Gastrocnemius medialis (tissue), 4 donors: ENCODE measurements around the gene GABBR2. TPM values are rescaled to one million over a fixed set of nuclear protein-coding genes. Genes with fewer than 3 reads are reported as not detected.

ENCODE experiments used
- ATAC-seq, 2 donors: fragments of 150-250 bp; one replicate each; pipeline ENCODE4 v1.9.1; 2016
- DNase-seq, 2 donors: peaks; one replicate each; pipeline ENCODE4 v3.0.0-alpha.2; 2019
- H3K27ac ChIP-seq, 4 donors: fragments of 200-600 bp; sonication (generic); 1 replicate in 1 of 4; 2 replicates in 3 of 4; pipeline ENCODE4 v1.5.1; 2016 to 2018; ENCODE audit warnings: mild to moderate bottlenecking in 2 of 4, moderate library complexity in 1 of 4
- H3K27me3 ChIP-seq, 3 donors: fragments of 200-600 bp; sonication (generic) in 2 of 3; 1 replicate in 1 of 3; 2 replicates in 2 of 3; pipeline versions ENCODE4 v1.5.1 to v1.6.0; 2016 to 2019; ENCODE audit warnings: mild to moderate bottlenecking in 1 of 3, moderate library complexity in 1 of 3
- H3K36me3 ChIP-seq, 2 donors: fragments of 200-600 bp; sonication (generic) in 1 of 2; one replicate each; pipeline ENCODE4 v1.5.1; 2017 to 2018
- H3K4me1 ChIP-seq, 2 donors: fragments of 200-600 bp; sonication (generic) in 1 of 2; one replicate each; pipeline ENCODE4 v1.5.1; 2016 to 2017; ENCODE audit warnings: mild to moderate bottlenecking in 2 of 2
- H3K4me3 ChIP-seq, 4 donors: fragments of 200-600 bp; sonication (generic) in 3 of 4; 1 replicate in 1 of 4; 2 replicates in 3 of 4; pipeline ENCODE4 v1.5.1; 2016 to 2019; ENCODE audit warnings: mild to moderate bottlenecking in 2 of 4
- H3K9me3 ChIP-seq, 3 donors: fragments of 200-600 bp; sonication (generic) in 2 of 3; 1 replicate in 1 of 3; 2 replicates in 2 of 3; pipeline ENCODE4 v1.5.1; 2016 to 2019
- POLR2A ChIP-seq, 2 donors: fragments of 450-650 bp; IDR thresholded peaks; one replicate each; pipeline ENCODE4 v1.6.1; 2017; ENCODE audit warnings: antibody characterized with exemption in 2 of 2, mild to moderate bottlenecking in 2 of 2, moderate library complexity in 2 of 2
- in situ Hi-C, 4 donors: fragments of 200-750 bp; cut with MboI; loops; one replicate each; pipeline versions ENCODE4 v1.15.0 to v1.8.0; 2017; ENCODE audit warnings: low sequenced_read_pairs in 4 of 4
- intact Hi-C: fragments of 100-400 bp; cut with DNase I; formaldehyde crosslinking; loops from one replicate; pipeline ENCODE4 v1.15.1; 2023; ENCODE audit warnings: low total_unique reads
- total RNA-seq, 4 donors: library from RNA; depleted of rRNA; stranded (reverse); fragments of >200 nt; gene quantifications; one replicate each; pipeline versions ENCODE4 v1.1.0 to v1.2.3, GENCODE V29; 2016
- TF ChIP-seq, protein P1 (sequence below), 5 experiments: fragments of 450-650 bp in 3 of 5; fragments of 200-600 bp in 2 of 5; sonication (generic) in 2 of 5; IDR thresholded peaks in 4 of 5; conservative IDR thresholded peaks in 1 of 5; 1 replicate in 4 of 5; 2 replicates in 1 of 5; pipeline ENCODE4 v1.5.1; 2016 to 2019; ENCODE audit warnings: antibody characterized with exemption in 5 of 5, mild to moderate bottlenecking in 3 of 5, moderate library complexity in 3 of 5

GABBR2 gene
- total RNA-seq, 4 donors from 2014 or later: 0.46 to 0.80 TPM; not detected in 2

DNA sequence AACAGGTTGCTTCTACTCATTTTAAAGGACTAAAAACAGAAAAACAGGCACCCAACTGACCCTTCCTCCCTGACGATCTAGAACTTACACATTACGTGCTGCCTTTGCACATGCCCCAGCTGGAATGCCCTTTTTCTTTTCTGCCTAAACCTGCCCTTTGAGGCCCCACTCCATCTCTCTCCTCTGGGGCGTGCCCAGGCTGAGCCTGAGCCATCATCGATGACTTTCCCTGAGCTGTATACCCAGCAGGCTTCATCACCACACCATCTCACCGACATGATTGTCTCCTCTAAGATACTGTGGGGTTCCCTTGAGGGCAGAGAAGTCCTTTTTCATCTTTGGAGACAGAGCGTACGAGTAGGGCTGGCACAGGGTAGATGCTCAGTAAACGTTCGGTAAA is 24.1 kb upstream of the GABBR2 start:
- in situ Hi-C loops: no loop called here
- ATAC-seq (no peak), DNase-seq (no peak)
- H3K27me3 ChIP-seq: no peaks in the 10 kb centered on the region
- H3K36me3 ChIP-seq: peaks cover 0 to 23% of the 10 kb centered on the region in 2 donors
- H3K9me3 ChIP-seq: no peaks in the 10 kb centered on the region
- H3K27ac ChIP-seq: no peak overlapping the region
- TF ChIP-seq, protein P1, sequence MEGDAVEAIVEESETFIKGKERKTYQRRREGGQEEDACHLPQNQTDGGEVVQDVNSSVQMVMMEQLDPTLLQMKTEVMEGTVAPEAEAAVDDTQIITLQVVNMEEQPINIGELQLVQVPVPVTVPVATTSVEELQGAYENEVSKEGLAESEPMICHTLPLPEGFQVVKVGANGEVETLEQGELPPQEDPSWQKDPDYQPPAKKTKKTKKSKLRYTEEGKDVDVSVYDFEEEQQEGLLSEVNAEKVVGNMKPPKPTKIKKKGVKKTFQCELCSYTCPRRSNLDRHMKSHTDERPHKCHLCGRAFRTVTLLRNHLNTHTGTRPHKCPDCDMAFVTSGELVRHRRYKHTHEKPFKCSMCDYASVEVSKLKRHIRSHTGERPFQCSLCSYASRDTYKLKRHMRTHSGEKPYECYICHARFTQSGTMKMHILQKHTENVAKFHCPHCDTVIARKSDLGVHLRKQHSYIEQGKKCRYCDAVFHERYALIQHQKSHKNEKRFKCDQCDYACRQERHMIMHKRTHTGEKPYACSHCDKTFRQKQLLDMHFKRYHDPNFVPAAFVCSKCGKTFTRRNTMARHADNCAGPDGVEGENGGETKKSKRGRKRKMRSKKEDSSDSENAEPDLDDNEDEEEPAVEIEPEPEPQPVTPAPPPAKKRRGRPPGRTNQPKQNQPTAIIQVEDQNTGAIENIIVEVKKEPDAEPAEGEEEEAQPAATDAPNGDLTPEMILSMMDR (IDR thresholded peaks at IDR 0.05 in 4 of 5, conservative IDR thresholded peaks at IDR 0.05 in 1 of 5): no peak
- TF ChIP-seq POLR2A (IDR thresholded peaks at IDR 0.05): no peak
- intact Hi-C loops: no loop called here
- H3K4me3 ChIP-seq: no peak overlapping the region
- H3K4me1 ChIP-seq: no peaks in the 10 kb centered on the region

DNA sequence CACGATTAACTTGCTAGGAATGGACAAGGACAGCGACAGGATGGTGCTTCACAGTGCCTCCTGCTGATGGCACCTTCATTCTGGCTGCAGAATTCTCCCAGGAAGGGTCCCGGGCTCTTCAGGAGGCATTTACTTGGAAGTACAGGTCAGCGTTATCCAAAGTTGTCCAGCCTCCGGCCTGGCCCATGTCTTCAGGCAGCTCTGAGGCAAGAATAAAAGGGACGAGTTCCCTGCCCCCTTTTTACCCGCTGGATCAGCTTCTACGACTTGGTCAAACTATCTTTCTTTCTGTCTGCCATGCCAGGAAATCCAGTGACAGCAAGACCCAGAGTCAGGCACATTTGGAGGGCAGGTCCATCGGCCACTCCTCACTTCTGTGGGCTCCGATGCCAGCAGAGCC is 23.4 kb upstream of the GABBR2 start:
- no peak overlapping the region for H3K4me3 ChIP-seq
- H3K27ac ChIP-seq: no peak overlapping the region
- TF ChIP-seq, protein P1 (IDR thresholded peaks at IDR 0.05 in 4 of 5, conservative IDR thresholded peaks at IDR 0.05 in 1 of 5): no peak
- TF ChIP-seq POLR2A (IDR thresholded peaks at IDR 0.05): no peak
- intact Hi-C loops: no loop called here
- H3K27me3 ChIP-seq: no peaks in the 10 kb centered on the region
- H3K9me3 ChIP-seq: no peaks in the 10 kb centered on the region
- H3K36me3 ChIP-seq: peaks cover 0 to 23% of the 10 kb centered on the region in 2 donors
- ATAC-seq (no peak), DNase-seq (no peak)
- no peaks in the 10 kb centered on the region for H3K4me1 ChIP-seq
- in situ Hi-C loops: no loop called here

GRCh38 chr9:98730871-98731270 is 22.1 kb upstream of the GABBR2 start:
- ATAC-seq (no peak), DNase-seq (no peak)
- TF ChIP-seq, protein P1 (IDR thresholded peaks at IDR 0.05 in 4 of 5, conservative IDR thresholded peaks at IDR 0.05 in 1 of 5): no peak
- TF ChIP-seq POLR2A (IDR thresholded peaks at IDR 0.05): no peak
- Histone ChIP-seq H3K4me3 (no peak overlapping the region), H3K27me3 (peaks cover 0 to 4% (median 0%) of the 10 kb centered on the region in 3 donors), H3K36me3 (peaks cover 0 to 16% of the 10 kb centered on the region in 2 donors), H3K9me3 (no peaks in the 10 kb centered on the region), H3K4me1 (no peaks in the 10 kb centered on the region), H3K27ac (no peak overlapping the region)
- intact Hi-C loops: no loop called here
- in situ Hi-C loops: no loop called here

GRCh38 chr9:98728500-98728899 is 19.8 kb upstream of the GABBR2 start:
- H3K4me3 ChIP-seq: no peak overlapping the region
- peaks cover 0 to 10% (median 10%) of the 10 kb centered on the region in 3 donors for H3K27me3 ChIP-seq
- intact Hi-C loops: no loop called here
- in situ Hi-C loops: no loop called here
- no peak overlapping the region for H3K27ac ChIP-seq
- H3K4me1 ChIP-seq: no peaks in the 10 kb centered on the region
- DNase-seq (no peak), ATAC-seq (no peak)
- TF ChIP-seq, protein P1 (IDR thresholded peaks at IDR 0.05 in 4 of 5, conservative IDR thresholded peaks at IDR 0.05 in 1 of 5): no peak
- TF ChIP-seq POLR2A (IDR thresholded peaks at IDR 0.05): no peak
- H3K36me3 ChIP-seq: no peaks in the 10 kb centered on the region
- H3K9me3 ChIP-seq: no peaks in the 10 kb centered on the region

- intact Hi-C loops: no loop called here
- Histone ChIP-seq H3K4me3 (no peak overlapping the region), H3K36me3 (no peaks in the 10 kb centered on the region), H3K27me3 (peaks cover 0 to 15% (median 10%) of the 10 kb centered on the region in 3 donors), H3K4me1 (no peaks in the 10 kb centered on the region), H3K27ac (no peak overlapping the region), H3K9me3 (no peaks in the 10 kb centered on the region)
- DNase-seq (no peak), ATAC-seq (no peak)
- in situ Hi-C loops: no loop called here
- TF ChIP-seq, protein P1 (IDR thresholded peaks at IDR 0.05 in 4 of 5, conservative IDR thresholded peaks at IDR 0.05 in 1 of 5): no peak
- no peak for TF ChIP-seq POLR2A (IDR thresholded peaks at IDR 0.05)
Observed at GRCh38 chr9:98727428-98727827, 18.7 kb upstream of the GABBR2 start.
